GM12878 (cell line): Measurements from ENCODE around the gene FAR1. TPM values are rescaled to one million over a fixed set of nuclear protein-coding genes. Genes with fewer than 3 reads are reported as not detected.

Experiments used
- ATAC-seq: fragments of 200-7000 bp; cut with Tn5 transposase; 3 replicates; pipeline ENCODE4 v1.9.1; 2020; ENCODE audit warnings: mild to moderate bottlenecking, moderate library complexity
- BruUV-seq: library from RNA; stranded (reverse); fragments of 400-500 nt; replicated peaks from 2 replicates; lab custom pipeline; 2021; lab: Mats Ljungman, UMichigan
- CTCF ChIA-PET: fragments of 300-600 bp; sonication (Branson Sonifier 250); formaldehyde crosslinking; extraction: SDS; loops from one replicate; lab custom pipeline; 2021; ENCODE audit warnings: inconsistent platforms; lab: Yijun Ruan, JAX
- POLR2A ChIA-PET: fragments of 350-600 bp; formaldehyde crosslinking; extraction: SDS; loops from one replicate; lab custom pipeline; 2021; ENCODE audit warnings: inconsistent platforms; lab: Charles Lee
- RAD21 ChIA-PET: fragments of 300-600 bp; sonication (Branson Sonifier 250); formaldehyde crosslinking; loops from one replicate; lab custom pipeline; 2023; ENCODE audit warnings: antibody characterized with exemption; ENCODE audit not compliant: unreplicated experiment; lab: Charles Lee
- SMC1A ChIA-PET: fragments of 300-600 bp; sonication (Branson Sonifier 250); formaldehyde crosslinking; loops from one replicate; lab custom pipeline; 2023; ENCODE audit not compliant: unreplicated experiment, uncharacterized antibody; lab: Charles Lee
- DNase-seq: peaks from one replicate; pipeline ENCODE4 v3.0.0-alpha.2; 2011; ENCODE audit warnings: low read depth, low spot score
- FAIRE-seq: peaks from 3 replicates; lab custom pipeline; 2011; peaks lifted over from hg19 to GRCh38; lab: Jason Lieb, UNC
- H2AFZ ChIP-seq: 2 replicates; pipeline ENCODE4 v1.6.0; 2011; ENCODE audit warnings: low read depth, low read length, control low read depth; ENCODE audit not compliant: control insufficient read depth
- H3K27ac ChIP-seq: 2 replicates; pipeline ENCODE4 v1.5.1; 2011; ENCODE audit warnings: control low read depth; ENCODE audit not compliant: control insufficient read depth, insufficient read depth
- H3K27me3 ChIP-seq, 2 experiments: replicated peaks in 1 of 2; 2 replicates each; pipeline versions ENCODE4 v1.6.0 to v1.6.1; 2011; ENCODE audit warnings: low read length in 1 of 2; ENCODE audit not compliant: control insufficient read depth in 2 of 2, insufficient read depth in 2 of 2
- H3K36me3 ChIP-seq, 2 experiments: 2 replicates each; pipeline ENCODE4 v1.5.1; 2011; ENCODE audit warnings: low read length in 1 of 2; ENCODE audit not compliant: control insufficient read depth in 2 of 2, insufficient read depth in 2 of 2
- H3K4me1 ChIP-seq: 2 replicates; pipeline ENCODE4 v1.6.1; 2011; ENCODE audit warnings: mild to moderate bottlenecking, low read length, moderate library complexity, mixed read lengths; ENCODE audit not compliant: control insufficient read depth, insufficient read depth
- H3K4me2 ChIP-seq: 2 replicates; pipeline ENCODE4 v1.6.0; 2011; ENCODE audit warnings: control low read depth; ENCODE audit not compliant: control insufficient read depth, insufficient read depth
- H3K4me3 ChIP-seq: fragments of 200-600 bp; sonication (generic); 2 replicates; pipeline ENCODE4 v1.5.1; 2016
- H3K79me2 ChIP-seq: 2 replicates; pipeline ENCODE4 v1.6.0; 2011; ENCODE audit warnings: low read length; ENCODE audit not compliant: control insufficient read depth, insufficient read depth
- H3K9ac ChIP-seq: 2 replicates; pipeline ENCODE4 v1.8.0; 2011; ENCODE audit warnings: low read length, control low read depth, mixed read lengths; ENCODE audit not compliant: control insufficient read depth, insufficient read depth
- H3K9me3 ChIP-seq: replicated peaks from 3 replicates; pipeline ENCODE4 v1.5.1; 2011; ENCODE audit warnings: mild to moderate bottlenecking, low read length; ENCODE audit not compliant: control insufficient read depth, insufficient read depth
- H4K20me1 ChIP-seq: 2 replicates; pipeline ENCODE4 v1.6.0; 2011; ENCODE audit not compliant: control insufficient read depth, insufficient read depth
- CBFB ChIP-seq: IDR thresholded peaks from 2 replicates; pipeline ENCODE4 v1.6.1; 2016; ENCODE audit warnings: antibody characterized with exemption, low read depth
- MLLT1 ChIP-seq: fragments of 450-650 bp; IDR thresholded peaks from 2 replicates; pipeline ENCODE4 v1.6.1; 2016; ENCODE audit warnings: mild to moderate bottlenecking
- PBX3 ChIP-seq: IDR thresholded peaks from 2 replicates; pipeline ENCODE4 v1.6.1; 2011; ENCODE audit warnings: mild to moderate bottlenecking, low read depth, low read length, moderate library complexity; ENCODE audit not compliant: insufficient replicate concordance
- RBBP5 ChIP-seq: fragments of 200-600 bp; sonication (generic); conservative IDR thresholded peaks from 2 replicates; pipeline ENCODE4 v1.6.1; 2016
- TARDBP ChIP-seq: IDR thresholded peaks from 2 replicates; pipeline ENCODE4 v1.6.1; 2016; ENCODE audit warnings: borderline replicate concordance
- YBX1 ChIP-seq: fragments of 450-650 bp; IDR thresholded peaks from 2 replicates; pipeline ENCODE4 v1.6.1; 2016; ENCODE audit warnings: antibody characterized with exemption
- ZBTB11 ChIP-seq: fragments of 450-650 bp; formaldehyde crosslinking; IDR thresholded peaks from 2 replicates; pipeline ENCODE4 v1.5.0; 2022; ENCODE audit warnings: mild to moderate bottlenecking, missing genetic modification characterization
- in situ Hi-C: fragments of 300-500 bp; cut with MboI; formaldehyde crosslinking; loops from 9 replicates; pipeline ENCODE4 v1.14.3; 2018; ENCODE audit warnings: mixed read lengths
- intact Hi-C: fragments of 100-400 bp; cut with micrococcal nuclease; formaldehyde crosslinking; loops from one replicate; pipeline ENCODE4 v1.14.2; 2022; ENCODE audit not compliant: unreplicated experiment
- polyA plus RNA-seq, 11 experiments: library from polyadenylated mRNA; depleted of rRNA in 4 of 11; unstranded in 6 of 11; stranded (reverse) in 5 of 11; fragments of >200 nt; fragmentation: Nextera tagmentation in 4 of 11; fragmentation: Illumina TruSeq in 1 of 11; extraction: Ambion mirVana in 4 of 11; extraction: Trizol in 1 of 11; gene quantifications; 1 replicate in 1 of 11; 2 replicates in 10 of 11; pipeline versions ENCODE4 v1.2.1 to v1.2.3, GENCODE V29; 2011 to 2016; ENCODE audit warnings: inconsistent platforms in 2 of 11, missing spikeins in 2 of 11, low read depth in 1 of 11
- total RNA-seq, 4 experiments: library from RNA; depleted of rRNA in 3 of 4; stranded (reverse); fragments of >200 nt in 3 of 4; fragmentation: Illumina TruSeq in 1 of 4; extraction: Trizol in 1 of 4; gene quantifications; 2 replicates each; pipeline versions ENCODE4 v1.2.1 to v1.2.3, GENCODE V29; 2013 to 2021

The FAR1 gene
- total and polyA plus RNA-seq, 10 of the 15 experiments (the other 5 are each of a cell fraction or from before 2014, with no cell fraction given): 10.1 to 73.9 (median 30.8) TPM

GRCh38 chr11:13637125-13638069, 31.1 kb upstream of the FAR1 start (continued):
- TF ChIP-seq ZBTB11 (CRISPR knock-in tag) (no peak), YBX1 (no peak), RBBP5 (no peak)

GRCh38 chr11:13638422-13638821, 30.0 kb upstream of the FAR1 start:
- intact Hi-C loops (no loop called here), in situ Hi-C loops (no loop called here)
- ChIA-PET CTCF (no interaction called here), SMC1A (no interaction called here), RAD21 (no interaction called here), POLR2A (no interaction called here)
- no peak overlapping the region for H3K4me3 ChIP-seq
- no peaks in the 10 kb centered on the region for H3K36me3 ChIP-seq
- no peak for ATAC-seq
- H3K27ac ChIP-seq: no peak overlapping the region
- TF ChIP-seq PBX3 (no peak), CBFB (no peak), MLLT1 (no peak), TARDBP (no peak)
- no TSS peak for BruUV-seq
- no peaks in the 10 kb centered on the region for H3K27me3 ChIP-seq
- FAIRE-seq: no peak
- no peaks in the 10 kb centered on the region for H4K20me1 ChIP-seq
- H3K9ac ChIP-seq: no peak overlapping the region
- H3K4me1 ChIP-seq: no peaks in the 10 kb centered on the region
- no peak overlapping the region for H3K4me2 ChIP-seq
- H3K79me2 ChIP-seq: no peaks in the 10 kb centered on the region
- no peaks in the 10 kb centered on the region for H3K9me3 ChIP-seq
- H2AFZ ChIP-seq: no peak overlapping the region
- DNase-seq: no peak
